Retinal pigment epithelial cell (primary cell): ENCODE results near the gene FADS6.

Experiments
- DNase-seq: peaks from one replicate; pipeline ENCODE4 v3.0.0-alpha.2; 2010; ENCODE audit warnings: low read depth
- H3K4me3 ChIP-seq: 2 replicates; pipeline ENCODE4 v1.5.1; 2011; ENCODE audit warnings: mild to moderate bottlenecking, low read length, control low read depth, moderate library complexity
- TF ChIP-seq, protein P1 (sequence below): conservative IDR thresholded peaks from 2 replicates; pipeline ENCODE4 v1.5.1; 2011; ENCODE audit warnings: low read depth, low read length, control low read depth, inconsistent platforms

FADS6 gene

GRCh38 chr17:74923538-74924249 is 30.3 kb upstream of the FADS6 start:
- no peak overlapping the region for H3K4me3 ChIP-seq
- no peak for DNase-seq
- TF ChIP-seq, protein P1, sequence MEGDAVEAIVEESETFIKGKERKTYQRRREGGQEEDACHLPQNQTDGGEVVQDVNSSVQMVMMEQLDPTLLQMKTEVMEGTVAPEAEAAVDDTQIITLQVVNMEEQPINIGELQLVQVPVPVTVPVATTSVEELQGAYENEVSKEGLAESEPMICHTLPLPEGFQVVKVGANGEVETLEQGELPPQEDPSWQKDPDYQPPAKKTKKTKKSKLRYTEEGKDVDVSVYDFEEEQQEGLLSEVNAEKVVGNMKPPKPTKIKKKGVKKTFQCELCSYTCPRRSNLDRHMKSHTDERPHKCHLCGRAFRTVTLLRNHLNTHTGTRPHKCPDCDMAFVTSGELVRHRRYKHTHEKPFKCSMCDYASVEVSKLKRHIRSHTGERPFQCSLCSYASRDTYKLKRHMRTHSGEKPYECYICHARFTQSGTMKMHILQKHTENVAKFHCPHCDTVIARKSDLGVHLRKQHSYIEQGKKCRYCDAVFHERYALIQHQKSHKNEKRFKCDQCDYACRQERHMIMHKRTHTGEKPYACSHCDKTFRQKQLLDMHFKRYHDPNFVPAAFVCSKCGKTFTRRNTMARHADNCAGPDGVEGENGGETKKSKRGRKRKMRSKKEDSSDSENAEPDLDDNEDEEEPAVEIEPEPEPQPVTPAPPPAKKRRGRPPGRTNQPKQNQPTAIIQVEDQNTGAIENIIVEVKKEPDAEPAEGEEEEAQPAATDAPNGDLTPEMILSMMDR: peak; percentile 70

DNA sequence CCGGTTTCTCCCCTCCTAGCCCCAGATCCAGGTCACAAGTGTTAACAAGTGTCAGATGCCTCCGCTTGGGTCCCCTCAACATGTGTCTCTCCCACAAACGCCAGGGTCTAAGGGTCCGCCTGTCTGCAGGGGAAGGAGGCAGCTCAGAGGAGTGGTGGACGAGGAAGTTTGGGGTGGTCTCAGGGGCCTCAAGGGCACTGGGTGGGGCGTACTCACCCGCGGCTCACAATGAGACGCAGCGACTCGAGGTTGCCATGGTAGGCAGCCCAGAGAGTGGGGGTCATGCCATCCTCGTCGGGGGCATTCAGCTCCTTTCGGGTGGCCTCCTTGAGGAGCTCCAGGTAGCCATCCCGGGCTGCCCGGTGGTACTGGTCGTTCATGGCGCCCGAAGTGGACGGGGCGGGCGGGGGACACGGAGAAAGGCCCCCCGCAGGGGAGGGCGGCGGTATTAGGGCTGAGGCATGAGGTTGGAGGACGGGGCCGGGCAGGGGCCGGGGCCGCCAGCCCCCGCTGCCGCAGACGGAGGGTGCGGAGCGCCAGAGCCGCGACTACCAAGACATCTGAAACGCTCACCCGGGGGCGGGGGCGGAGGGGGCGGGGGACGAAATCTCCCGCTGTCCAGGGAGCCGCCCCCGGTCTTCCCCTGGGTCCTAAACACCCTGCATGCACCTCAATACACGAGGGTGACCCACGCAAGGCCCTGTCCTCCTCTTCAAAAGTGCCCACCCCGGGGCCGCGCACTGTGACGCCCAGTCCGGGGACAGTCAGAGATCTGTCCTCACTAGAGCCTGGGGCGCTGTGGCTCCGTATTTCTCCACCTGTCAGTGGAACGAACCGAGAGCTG is 29.5 kb upstream of the FADS6 start, which contains the start of gene USH1G:
USH1G (minus strand) TSS at position 562 of the 844 bp plus-strand sequence; CDS start at position 380, 182 bp downstream.
- no peak for DNase-seq
- TF ChIP-seq, protein P1: no peak
- H3K4me3 ChIP-seq: peak within 1 kb of the TSS; percentile 22

DNA sequence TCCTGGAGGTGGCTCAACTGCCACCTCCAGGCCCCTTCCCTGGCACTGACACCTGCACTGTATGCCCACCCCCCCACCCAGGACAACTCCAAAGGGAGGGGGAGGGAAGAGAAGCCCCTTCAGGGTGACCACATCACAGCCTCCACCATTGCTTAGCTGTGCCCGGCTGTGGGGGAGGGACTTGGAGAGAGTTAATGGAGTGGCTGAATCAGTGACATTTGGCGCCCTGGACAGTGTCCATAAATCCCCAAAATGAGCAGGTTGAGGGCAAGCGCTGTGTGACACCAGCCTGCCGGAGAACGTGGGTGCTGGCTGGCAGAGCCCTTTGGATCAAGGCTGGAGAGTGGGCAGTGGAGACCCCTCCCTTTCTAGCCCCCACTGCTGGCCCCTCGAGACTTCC is 28.7 kb upstream of the FADS6 start:
- H3K4me3 ChIP-seq: no peak overlapping the region
- TF ChIP-seq, protein P1: no peak
- no peak for DNase-seq

DNA sequence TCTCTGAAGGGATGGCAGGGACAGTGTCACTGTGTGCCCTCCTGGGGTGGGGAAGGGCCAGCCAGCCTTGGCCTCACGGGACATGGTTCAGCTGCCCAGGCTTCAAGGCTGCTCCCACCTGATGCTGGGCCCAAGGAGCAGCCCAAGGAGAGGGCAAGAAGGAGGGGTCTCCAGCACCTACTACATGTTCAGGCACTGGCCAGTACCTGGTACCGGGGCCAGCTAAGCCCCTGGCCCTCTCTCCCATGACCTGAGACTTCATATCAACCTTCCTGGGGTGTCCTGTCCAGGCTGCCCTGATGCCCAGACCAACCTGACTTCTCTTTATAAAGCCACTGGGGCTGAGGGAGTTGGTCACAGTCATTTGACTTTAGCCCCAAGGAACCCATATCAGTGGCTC is 28.3 kb upstream of the FADS6 start:
- TF ChIP-seq, protein P1: no peak
- no peak overlapping the region for H3K4me3 ChIP-seq
- DNase-seq: no peak

GRCh38 chr17:74921026-74921681 is 27.7 kb upstream of the FADS6 start:
- no peak for DNase-seq
- TF ChIP-seq, protein P1: no peak
- no peak overlapping the region for H3K4me3 ChIP-seq

- TF ChIP-seq, protein P1: no peak
- no peak for DNase-seq
- no peak overlapping the region for H3K4me3 ChIP-seq
Observed at GRCh38 chr17:74920642-74921025, 27.2 kb upstream of the FADS6 start.
